Fibroblast of the aortic adventitia (primary cell): Measurements from ENCODE around the gene GPR39. TPM values are rescaled to one million over a fixed set of nuclear protein-coding genes. Genes with fewer than 3 reads are reported as not detected.

Experiments
- DNase-seq: peaks from one replicate; pipeline ENCODE4 v3.0.0-alpha.2; 2010; ENCODE audit warnings: low read depth
- H3K4me3 ChIP-seq: 2 replicates; pipeline ENCODE4 v1.5.1; 2011; ENCODE audit warnings: low read depth, mild to moderate bottlenecking, control low read depth, low read length, moderate library complexity
- CTCF ChIP-seq: IDR thresholded peaks from 2 replicates; pipeline ENCODE4 v1.5.1; 2011; ENCODE audit warnings: mild to moderate bottlenecking, low read length, control low read depth, inconsistent platforms; ENCODE audit not compliant: insufficient read depth
- total RNA-seq: library from RNA; depleted of rRNA; stranded (reverse); fragments of >200 nt; gene quantifications from 2 replicates; pipeline ENCODE4 v1.2.3, GENCODE V29; 2012; ENCODE audit warnings: low replicate concordance

Gene GPR39
- total RNA-seq, 1 donor = 12.7 TPM

GRCh38 chr2:132597166-132597565 lies 180.6 kb downstream of the GPR39 start:
- DNase-seq = no peak
- no peak for TF ChIP-seq CTCF
- H3K4me3 ChIP-seq = no peak overlapping the region

- no peak for TF ChIP-seq CTCF
- no peak overlapping the region for H3K4me3 ChIP-seq
- DNase-seq = no peak
Measured at GRCh38 chr2:132597831-132598230, 181.2 kb downstream of the GPR39 start.

- no peak for TF ChIP-seq CTCF
- no peak overlapping the region for H3K4me3 ChIP-seq
- DNase-seq = no peak
Measured at GRCh38 chr2:132598536-132598935, 181.9 kb downstream of the GPR39 start.

- TF ChIP-seq CTCF = no peak
- no peak overlapping the region for H3K4me3 ChIP-seq
Measured at GRCh38 chr2:132599556-132599955, 183.0 kb downstream of the GPR39 start.

GRCh38 chr2:132604561-132604960 lies 188.0 kb downstream of the GPR39 start:
- H3K4me3 ChIP-seq = no peak overlapping the region
- TF ChIP-seq CTCF = no peak
- no peak for DNase-seq

More at GRCh38 chr2:132599556-132599955, 183.0 kb downstream of the GPR39 start:
- DNase-seq = no peak

GRCh38 chr2:132605236-132606180 lies 188.9 kb downstream of the GPR39 start:
- H3K4me3 ChIP-seq = no peak overlapping the region
- TF ChIP-seq CTCF = no peak
- DNase-seq = no peak

- DNase-seq = no peak
- no peak overlapping the region for H3K4me3 ChIP-seq
- TF ChIP-seq CTCF = no peak
Measured at GRCh38 chr2:132606649-132607048, 190.0 kb downstream of the GPR39 start.
